RKO (cell line): ENCODE results near the gene ROR1.

Experiments
- DNase-seq: peaks from one replicate; pipeline ENCODE4 v3.0.0-alpha.2; 2016; ENCODE audit warnings: low spot score

The ROR1 gene

DNA sequence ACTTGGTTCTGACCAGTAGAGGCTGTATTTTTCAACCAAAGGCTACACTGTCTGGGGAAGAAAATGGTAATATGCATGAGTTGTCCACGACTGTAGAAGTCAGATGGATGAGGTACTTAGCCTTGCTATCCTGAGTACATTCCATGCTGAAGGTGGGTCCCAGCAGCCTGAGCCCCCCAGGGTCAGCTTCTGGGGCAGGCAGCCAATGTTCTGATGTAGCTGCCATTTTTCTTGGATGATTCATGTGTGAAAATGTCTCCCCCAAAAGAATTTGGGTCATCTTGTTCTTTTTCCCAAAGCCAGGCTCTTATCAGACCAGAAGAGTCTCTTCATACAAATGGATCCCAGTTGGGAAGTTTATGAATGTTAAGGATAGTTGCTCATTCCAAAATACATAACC lies 257.4 kb downstream of the ROR1 start:
- no peak for DNase-seq

DNA sequence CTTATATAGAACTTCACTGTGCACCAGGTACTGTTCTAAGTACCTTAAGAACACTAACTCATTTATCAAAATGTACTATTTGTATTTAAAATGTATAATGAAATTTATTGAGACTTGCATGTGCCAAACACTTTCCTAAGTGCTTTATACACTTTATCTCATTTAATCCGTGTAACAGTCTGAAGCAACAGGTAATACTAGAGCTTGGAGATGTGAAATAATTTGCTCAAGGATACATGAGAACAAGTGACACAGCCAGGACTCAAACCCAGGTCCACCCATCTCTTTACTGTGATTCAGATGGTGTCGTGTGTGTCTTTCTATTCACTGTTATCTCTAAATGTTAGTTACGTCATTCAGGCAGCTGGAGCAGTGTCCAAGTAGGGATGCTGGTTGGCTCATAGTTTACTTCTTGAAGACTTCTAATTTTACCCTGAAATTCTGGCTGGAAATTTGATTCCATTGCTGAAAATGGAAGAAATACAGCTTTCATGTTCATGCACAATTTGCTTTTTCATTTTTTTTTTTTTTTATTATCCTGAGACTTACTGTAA lies 259.9 kb downstream of the ROR1 start:
- DNase-seq = no peak

DNA sequence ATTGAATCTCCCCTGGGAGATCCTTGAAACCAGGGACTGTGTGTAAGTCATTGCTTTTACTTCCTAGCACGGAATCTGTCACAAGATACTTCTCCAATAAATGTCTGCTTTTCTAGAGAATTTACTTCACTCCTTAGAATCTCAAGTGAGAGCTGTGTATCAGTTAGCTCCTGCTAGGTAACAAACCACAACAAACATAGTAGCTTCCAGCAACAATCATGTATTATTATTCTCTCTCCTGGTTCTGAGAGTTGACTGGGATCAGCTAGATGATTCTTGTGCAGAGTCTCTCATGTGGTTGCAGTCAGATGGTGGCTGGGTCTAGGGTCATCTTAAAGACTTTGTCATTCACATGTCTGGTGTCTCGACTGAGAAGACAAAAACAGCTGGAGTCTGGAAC lies 262.7 kb downstream of the ROR1 start:
- no peak for DNase-seq

DNA sequence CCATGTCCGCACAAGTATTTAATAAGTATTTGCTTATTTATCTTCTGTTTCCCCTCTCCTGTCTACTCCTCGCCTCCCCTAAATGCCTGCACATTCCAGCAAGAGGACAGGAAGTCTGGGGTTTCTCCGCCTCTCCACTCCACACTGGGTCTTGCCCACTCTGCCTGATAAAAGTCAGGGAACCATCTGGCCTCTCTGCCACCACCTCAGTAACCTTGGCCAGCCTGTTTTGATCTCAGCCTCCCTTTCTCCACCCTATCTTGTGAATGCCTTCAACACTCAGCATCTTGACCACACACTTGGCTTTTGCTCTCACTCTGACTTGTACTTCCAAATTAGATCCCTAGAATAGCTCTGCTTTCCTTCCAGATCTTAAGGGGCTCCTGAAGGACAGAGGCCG lies 264.3 kb downstream of the ROR1 start:
- no peak for DNase-seq

DNA sequence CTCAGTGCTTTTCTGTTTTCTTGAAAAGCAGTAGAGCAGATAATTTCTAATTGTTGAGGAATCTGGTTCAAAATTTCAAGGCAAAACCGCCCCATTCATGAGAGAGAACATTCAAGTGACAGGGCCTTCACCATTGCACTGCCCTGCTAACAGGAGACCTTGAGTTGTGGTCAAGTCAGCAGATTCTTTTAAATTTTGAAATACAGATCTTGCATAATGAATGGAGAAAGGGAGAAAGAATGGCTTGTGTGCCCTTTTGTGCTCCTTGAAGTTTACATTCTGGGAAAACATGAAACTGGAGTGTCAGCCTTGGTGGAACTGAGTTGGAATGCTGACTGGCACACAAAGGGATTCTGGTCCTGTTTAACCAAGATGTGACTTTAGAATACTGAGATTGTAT lies 265.1 kb downstream of the ROR1 start:
- no peak for DNase-seq

DNA sequence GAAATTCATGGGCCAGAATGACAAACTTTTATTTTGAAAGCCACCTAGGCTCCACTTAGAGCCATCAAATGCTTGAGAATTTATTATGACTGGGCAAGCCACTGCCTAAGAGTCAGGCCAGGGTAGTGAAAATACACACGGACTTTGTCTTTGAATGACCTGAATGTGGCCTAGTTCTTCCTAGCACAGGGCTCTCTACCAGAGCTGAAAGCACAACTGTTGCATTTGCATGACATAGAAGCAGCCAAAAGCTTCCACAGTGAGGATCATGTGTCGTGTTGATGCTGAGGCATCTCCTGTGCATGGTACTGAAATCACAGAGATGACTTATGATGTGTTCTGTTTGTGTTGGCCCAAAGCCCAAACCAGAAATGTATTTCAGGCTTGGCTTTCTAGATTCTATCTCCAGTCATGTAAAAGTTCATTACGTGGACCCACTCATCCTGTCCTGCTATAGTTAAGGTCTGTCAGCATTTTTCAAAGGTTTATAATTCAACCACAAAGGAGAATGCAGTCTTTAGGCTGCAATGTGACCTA lies 265.6 kb downstream of the ROR1 start:
- DNase-seq = peak; percentile 30

DNA sequence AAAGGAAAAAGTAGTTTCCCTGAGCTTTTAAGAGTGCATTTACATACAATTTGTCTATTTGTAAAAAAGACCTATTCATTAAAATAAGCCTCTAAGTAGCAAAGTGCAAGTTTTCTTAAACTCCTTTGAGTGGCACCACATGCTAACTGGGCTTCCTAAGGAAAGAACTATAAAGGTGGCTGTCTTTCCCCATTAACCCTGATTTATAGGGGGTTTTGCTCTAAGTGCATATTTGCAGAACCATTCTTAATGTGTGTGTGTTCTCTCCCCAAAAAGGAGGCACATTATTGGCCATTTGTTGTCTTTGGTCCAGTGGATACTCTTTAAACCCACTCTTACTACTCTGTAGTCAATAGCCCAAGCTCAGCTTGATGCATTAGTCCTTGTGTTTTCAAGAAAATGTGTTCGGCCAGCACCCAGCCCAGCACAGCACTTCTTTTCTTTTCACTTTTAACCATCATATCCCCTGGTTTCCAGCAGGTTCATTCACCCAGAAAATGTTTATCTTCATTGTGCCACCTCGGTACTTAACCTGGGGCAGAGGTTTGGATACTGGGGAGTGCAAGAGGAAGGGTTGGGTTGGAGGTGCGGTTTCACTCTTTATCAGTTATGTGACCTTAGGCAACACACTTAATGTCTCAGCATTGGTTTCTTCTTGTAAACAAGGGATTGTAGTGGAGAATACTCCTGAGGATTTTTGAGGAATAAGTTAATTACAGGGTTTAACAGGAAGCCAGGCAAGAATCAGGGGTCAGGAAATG lies 267.7 kb downstream of the ROR1 start:
- DNase-seq = no peak

DNA sequence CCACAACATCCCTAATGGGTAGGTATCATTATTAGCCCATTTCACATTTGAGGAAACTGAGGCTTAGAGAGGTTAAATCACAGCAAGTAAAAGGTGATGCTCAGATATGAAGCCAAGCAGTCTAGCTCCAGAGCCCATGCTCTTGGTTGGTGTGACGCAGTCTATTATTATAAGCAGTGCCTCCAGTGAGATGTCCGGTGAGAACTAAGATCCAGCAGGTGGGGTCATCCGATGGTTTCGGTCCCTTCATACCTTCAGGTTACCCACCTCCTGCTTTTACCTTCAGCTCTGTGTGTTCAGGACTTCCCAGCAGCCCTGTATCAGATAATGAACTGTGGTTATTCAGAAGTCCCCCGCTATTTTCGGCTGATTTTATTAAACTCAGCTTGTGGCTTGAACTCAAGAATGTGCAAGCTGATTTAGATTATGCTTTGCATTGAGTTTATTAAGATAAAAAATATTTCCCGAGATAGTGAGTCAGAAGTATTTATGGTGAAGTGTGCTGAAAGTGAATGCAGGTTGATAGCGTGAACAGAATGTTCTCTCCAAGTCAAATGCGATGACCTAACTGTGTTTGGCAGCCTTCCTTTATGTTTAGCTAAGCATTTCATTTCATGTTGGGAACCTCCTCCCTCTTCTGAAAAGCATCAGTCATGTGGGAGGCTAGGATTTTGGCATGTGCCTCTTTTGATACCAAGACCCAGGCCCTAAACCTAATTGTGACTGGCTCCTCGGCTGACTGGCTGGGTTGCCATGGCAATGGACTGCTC lies 268.7 kb downstream of the ROR1 start:
- no peak for DNase-seq

DNA sequence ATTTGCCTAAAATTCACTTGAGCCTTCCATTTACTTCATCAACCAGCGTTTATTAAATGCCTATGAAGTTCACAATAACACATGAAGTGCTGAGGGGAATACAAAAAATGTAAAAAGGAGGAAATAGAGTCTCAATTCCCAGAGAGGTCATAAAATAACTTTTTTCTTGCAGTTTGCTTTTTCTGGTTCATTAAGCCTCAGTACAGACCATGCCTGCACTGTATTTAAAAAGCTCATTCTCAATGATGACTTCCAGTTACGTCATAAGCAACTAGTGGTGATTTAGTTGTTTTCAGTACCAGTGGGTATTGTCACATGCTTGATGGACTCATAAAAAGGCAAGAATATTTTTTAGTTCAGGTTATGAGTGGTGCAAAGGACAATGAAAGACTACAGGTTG lies 269.5 kb downstream of the ROR1 start:
- DNase-seq = no peak

DNA sequence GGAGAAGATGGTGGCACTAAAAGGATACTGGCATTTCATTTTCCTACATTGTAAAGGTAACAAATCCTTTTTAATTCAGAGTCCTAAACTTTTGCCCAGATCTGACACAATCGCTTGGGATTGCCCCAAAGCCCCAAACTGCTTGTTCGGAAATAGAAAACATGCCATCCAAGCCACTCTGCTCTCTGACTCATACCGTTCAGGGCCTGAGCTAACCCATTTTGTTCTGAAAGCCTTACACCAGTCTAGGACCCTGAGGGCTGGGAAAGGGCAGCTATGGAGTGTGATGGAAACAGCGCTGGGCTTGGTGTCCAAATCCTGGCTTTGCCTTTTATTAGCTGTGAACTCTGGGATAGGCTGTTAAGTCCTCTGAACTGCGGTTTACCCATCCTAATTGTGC lies 270.2 kb downstream of the ROR1 start:
- DNase-seq = no peak

DNA sequence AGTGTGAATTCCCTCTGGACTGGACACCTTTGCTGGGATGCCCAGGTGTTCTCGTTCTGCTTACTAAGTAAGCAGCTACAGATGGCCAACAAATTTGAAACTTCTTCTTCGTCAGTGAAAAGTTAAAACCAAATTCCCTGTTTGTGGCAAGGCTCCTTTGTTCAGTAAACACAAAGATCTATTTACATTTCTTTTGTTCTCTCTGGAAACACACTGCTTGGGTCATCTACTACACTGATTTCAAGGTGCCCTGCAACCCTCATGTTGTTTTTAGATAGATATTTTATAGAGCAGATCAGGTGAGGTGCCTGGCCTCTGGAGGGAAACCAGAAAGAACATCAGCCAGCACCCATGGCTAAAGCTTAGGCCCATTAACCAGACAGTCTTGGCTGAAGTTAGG lies 272.4 kb downstream of the ROR1 start:
- DNase-seq = no peak

DNA sequence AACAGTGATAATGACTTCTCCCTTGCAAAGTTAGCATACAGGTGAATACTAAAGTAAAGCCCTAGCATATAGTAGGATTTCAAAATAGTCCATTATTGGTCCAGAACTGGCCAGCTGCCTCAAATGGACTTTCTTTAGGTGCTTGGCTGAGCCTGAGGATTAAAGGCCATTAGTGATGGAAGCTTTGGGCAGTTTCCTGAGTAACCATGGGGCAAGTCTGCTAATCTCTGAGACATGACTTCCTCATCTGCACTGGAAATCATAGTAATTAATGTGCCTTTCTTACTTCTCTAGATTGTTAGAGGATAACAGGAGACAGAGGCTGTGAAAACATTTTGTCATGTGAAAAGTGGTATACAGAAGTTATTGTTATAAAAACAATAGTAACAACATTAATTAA lies 273.1 kb downstream of the ROR1 start:
- no peak for DNase-seq

DNA sequence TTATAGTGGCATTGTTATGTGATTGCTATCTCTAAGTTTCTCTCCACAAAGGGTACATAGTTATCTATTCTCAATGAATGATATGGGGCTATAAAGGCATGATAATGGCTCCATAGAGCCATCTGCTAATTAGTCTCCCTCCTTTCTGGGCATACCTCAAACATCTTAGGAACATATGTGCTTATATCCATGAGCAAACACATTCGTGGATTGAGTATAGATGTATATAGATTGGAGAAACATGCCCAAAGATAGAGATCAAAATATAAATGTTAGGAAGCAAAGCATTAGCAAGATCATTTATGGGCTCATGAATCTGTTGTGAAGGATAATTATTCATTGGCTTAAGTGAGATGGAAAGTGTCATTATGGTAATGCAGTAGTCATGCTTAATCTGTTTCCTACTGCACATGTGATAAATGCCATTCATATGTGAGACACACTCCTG lies 273.8 kb downstream of the ROR1 start:
- no peak for DNase-seq

DNA sequence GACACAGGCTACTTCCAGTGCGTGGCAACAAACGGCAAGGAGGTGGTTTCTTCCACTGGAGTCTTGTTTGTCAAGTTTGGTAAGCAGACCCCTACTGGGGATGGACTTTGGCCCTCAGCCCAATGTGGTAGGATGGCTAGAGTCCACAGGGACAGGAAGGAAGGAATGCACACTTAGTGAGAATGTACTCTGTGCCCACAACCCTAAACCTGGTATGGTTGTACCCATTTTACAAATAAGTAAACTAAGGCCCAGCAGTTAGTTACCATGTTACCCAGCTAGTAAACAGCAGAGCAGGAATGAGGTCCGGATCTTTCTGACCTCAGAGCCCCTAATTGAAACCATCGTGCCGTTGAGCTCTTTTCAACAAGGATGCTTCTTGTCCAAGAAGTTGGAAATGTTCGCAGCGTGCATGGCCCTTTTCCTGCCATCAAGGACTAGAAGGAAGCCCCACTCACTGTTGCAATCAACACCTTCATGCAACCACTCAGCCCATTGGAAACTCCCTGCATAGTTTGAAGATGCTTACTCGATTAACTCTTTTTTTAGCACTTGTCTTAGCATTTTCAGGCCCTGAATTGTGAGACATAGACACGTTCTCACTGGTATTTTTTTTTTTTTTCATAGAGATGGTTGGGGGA lies 276.2 kb downstream of the ROR1 start:
- DNase-seq = no peak

DNA sequence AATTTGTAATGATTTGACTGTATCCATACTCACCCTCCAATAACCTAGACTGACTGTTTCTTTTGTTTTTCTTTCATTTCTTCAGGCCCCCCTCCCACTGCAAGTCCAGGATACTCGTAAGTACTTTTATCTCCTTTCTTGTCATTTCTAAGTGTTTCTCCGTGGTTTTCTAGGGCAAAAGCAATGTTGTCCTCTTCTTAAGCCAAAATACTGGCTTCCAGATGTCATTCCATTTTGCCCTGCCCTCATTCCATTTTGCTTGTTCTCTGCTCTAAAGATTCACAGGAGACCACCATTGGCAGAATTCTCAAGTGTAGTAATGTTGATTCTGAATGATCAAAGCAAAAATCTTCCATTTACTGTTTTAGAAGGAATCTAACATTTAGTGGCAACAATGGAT lies 276.8 kb downstream of the ROR1 start:
- no peak for DNase-seq

DNA sequence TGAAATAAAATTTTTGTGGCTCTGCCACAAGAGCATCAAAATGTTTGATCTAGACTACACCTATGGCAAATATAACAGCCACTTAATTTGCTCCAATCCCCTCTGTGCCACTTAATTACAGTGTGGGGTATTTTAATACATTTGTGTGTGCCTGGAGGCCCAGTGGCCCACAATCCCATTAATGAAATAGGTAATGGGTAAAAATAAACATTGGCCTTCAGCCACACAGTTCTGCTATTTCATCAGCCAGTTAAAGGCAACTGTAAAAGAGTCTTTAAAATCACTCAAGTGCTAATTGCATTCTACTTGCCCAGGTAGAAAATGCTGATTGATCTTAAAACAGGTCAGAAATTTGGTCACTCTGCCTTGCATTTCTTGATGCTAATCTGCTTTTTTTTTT lies 278.0 kb downstream of the ROR1 start:
- DNase-seq = no peak

DNA sequence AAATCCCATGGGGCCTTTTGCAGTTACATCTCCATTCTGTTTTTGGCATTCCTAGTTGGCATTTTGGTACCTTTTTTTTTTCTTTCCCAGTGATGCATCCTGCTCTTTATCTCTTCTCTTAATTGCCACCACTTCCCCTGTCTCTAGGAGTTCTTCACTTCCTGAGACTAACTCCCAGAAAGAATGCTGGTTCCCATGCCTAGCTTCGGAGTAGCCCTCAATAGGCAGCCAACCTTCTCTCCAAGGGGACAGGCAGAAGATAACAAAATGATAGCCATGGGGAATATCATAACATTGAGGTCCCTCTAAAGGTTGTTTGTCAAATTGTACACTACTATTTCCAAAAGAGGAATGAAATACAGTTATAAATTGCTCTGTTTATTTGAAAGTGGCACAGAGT lies 279.0 kb downstream of the ROR1 start:
- no peak for DNase-seq

DNA sequence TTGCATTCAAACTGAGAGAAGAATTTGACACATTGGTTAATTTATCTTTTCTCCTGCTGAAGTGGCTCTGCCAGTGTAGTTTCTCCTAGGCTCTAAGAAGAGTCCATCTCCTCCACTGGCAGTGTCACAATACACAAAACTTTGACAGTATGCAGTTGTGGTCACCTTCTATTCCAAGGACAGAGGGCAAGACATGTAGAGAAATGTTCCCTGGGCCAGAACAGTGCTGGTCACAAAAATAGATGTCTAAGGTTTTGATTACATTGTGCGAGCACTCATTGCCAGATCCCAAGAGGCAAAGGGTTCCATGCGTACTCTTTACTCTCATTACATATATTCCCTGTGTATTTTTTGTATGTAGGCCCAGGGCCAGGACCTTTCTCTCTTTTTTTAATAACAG lies 281.5 kb downstream of the ROR1 start:
- DNase-seq = no peak

DNA sequence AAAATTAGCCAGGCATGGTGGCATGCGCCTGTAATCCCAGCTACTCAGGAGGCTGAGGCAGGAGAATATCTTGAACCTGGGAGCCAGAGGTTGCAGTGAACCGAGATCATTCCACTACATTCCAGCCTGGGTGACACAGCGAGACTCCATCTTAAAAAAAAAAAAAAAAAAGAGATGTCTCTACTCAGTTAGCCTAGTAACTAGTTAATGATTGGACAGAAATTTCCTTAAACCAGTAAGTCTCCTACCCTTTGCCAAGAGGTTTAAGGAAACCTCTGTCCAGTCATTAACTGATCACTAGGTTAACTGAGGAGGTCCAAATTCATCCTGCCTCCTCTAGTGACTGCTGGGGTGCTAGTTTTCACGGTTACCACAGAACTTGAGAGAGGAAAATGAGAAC lies 285.7 kb downstream of the ROR1 start:
- no peak for DNase-seq

DNA sequence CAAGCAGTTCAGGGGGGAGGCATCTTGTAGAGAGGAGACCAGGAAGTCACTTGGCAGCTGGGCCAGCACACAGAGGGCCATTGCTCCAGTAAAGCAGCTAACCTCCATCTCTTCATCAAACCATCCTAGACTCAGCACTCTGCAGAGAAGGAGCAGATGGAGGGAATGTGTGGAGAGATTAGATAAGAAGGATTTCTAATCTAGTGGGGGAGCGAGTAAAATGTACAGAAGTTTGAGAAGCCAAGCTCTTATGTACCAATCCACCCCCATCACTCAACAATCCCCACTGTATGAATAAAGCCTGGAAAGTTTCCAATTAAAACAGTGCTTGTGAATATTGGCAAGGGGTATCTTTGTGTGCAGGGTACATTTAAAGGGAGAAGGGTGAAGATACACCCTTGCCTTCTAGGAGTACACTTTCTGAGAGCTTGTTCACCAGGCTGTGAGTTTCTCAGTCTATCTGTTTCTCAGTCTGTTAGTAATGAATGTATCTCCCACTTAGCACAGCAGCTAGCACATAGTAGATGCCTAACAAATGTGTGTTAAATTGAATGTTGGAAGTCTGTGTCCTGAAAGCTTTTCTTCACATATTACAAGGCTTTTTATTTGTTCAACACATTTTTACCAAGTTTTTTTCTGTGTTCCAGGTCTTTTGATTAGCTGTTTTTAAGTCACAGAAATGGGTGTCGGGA lies 286.9 kb downstream of the ROR1 start:
- DNase-seq = no peak

DNA sequence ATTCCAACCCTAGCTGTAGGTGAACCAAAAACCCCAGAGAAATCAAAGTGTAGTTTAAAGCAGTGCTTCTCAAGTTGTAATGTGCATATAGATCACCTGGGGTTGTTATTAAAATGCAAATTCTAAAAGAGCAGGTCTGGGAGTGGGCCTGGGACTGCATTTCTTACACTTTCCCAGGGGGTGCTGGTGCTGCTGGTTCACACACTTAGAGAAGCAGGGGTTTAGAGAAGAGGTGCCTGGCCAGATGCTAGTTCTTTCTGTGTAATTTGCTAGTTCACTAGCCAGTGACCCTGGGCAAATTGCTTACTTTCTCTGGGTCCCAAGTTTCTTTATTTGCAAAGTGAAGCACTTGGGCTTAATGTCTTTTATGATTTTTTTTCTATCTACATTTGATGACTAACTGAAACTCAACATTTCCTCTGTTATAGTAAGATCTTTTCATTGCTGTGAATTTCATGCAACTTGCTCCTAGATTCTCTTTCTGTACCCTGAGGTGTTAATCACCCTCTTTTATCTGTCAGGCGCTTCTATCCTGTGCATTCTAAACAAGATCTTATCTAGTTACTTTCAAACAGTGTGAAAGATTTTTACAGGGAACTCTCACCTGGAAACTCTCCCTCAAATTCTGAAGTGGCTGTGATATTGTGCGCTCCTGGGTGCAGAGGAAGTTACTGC lies 287.8 kb downstream of the ROR1 start:
- no peak for DNase-seq
